Measurements from ENCODE around the gene TRIM40.
A peak's percentile ranks its signal among the peaks of the same experiment; 100 is the strongest.

TRIM40 gene

DNA sequence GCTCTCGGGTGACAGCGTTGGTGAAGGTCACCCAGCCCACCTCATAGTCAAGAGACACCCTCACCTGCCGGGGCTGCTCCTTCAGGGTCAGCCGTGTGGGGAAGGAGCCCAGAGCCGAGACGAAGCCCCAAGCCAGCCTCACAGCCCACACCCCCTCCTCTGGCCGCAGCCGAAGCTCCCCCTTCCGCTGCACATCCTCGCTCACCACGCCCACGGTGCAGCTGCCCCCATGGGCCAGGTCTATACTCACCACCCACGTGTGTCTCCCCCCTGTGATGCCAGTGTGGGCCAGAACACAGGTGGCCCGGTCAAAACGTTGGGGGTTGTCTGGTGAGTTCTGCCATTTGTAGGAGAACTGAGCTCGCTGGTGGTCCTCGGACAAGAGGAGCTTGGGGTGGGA lies 18.1 kb downstream of the TRIM40 start:
- in situ Hi-C loops (cut with HindIII; ENCODE audit: low sequenced_read_pairs), result no loop called here
- no peak for DNase-seq (ENCODE audit: low read depth, low spot score)
- no peak overlapping the region for H3K4me3 ChIP-seq (ENCODE audit: low read depth, low read length)
- no peak for TF ChIP-seq CTCF (IDR thresholded peaks at IDR 0.05; ENCODE audit: low read depth, low read length)

DNA sequence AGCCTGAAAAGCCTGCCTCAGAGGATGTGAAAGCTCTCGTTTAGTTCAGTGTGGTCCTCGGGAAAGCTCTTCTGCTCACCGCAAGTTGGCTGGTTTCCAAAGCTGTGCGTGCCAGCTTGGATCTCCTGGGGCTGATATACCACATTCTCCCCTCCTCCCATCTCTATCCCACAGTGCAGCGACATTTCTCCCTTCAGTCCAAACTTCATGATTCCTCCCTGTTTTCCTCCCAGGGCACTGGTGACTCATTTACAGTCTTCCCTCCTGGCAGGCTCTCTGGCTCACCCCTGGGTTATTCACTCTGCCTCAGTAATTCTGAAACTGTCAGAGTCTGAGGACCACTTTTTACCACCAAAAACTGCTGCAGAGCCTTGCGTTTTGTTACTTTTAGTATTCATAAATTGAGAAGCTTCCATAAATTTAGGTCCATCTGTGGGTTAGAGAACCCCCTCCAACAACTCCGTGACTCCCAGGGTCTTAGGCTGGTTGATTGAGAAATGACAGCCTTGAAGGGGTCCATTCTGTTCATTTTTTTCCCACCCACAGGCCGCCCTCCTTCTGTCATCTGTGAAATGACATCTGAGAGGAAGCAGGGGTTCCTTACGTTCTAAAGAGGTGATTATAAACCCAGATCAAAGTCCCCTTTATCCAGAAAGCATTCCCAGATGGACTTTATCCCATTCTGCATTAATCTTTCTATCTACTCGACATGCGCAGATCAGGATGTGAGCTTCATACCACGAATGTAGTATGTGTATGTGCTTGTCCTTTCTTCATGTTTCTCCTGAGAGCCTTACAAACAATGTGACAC lies 19.0 kb downstream of the TRIM40 start:
- DNase-seq (ENCODE audit: low read depth, low spot score), result peak; percentile 47
- no peak for TF ChIP-seq CTCF (IDR thresholded peaks at IDR 0.05; ENCODE audit: low read depth, low read length)
- no peak overlapping the region for H3K4me3 ChIP-seq (ENCODE audit: low read depth, low read length)
- in situ Hi-C loops (cut with HindIII; ENCODE audit: low sequenced_read_pairs), result no loop called here

DNA sequence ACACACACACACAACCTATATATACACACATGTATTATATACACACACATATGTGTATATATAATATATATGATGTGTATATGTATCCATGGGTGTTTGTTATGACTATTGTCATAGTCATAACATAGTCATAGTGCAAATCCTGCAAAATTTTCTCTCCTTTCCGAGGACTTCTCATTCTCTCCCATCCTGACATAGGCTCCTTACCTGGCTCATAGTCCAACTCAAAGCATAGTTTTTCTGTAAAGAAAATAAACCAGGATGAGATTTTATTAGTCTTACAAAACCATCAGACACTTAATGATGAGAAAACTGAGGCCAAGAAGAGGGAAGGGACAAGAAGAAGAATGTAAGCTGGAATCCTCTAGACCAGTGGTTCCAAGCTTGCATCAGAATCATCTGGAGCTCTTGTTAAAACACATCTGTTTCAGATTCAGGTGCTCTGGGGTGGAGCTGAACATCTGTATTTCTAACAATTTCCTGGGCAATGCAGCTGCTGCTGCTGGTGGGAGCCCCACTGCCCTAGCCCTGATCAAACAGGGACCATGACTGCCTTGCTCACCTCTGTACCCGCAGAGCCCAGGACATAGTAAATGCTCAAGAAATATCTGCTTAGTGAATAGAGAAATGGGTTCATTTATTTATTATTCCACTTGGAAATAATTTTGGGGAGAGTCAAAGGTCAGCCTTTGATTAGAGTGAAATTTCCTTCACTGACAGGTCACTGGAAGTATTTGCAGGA lies 19.8 kb downstream of the TRIM40 start:
- in situ Hi-C loops (cut with HindIII; ENCODE audit: low sequenced_read_pairs), result no loop called here
- DNase-seq (ENCODE audit: low read depth, low spot score), result no peak
- TF ChIP-seq CTCF (IDR thresholded peaks at IDR 0.05; ENCODE audit: low read depth, low read length), result no peak
- H3K4me3 ChIP-seq (ENCODE audit: low read depth, low read length), result no peak overlapping the region

DNA sequence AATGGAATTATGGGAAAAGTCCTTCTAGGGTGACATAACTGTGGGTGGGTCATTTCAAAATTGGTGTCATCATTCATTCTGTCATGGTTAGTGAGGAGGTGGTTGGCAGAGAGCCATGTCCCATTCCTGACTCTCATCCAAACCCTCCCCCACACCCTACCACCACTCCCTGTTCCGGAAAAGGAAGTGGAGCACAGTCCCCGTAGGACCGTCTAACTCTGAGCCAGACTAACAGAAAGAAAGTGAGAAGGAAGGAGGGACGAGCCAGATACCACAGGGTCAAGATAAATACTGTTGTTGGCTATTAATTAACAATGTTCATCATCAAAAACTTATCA lies 20.3 kb downstream of the TRIM40 start:
- in situ Hi-C loops (cut with HindIII; ENCODE audit: low sequenced_read_pairs), result no loop called here
- no peak for TF ChIP-seq CTCF (IDR thresholded peaks at IDR 0.05; ENCODE audit: low read depth, low read length)
- no peak for DNase-seq (ENCODE audit: low read depth, low spot score)
- no peak overlapping the region for H3K4me3 ChIP-seq (ENCODE audit: low read depth, low read length)

GRCh38 chr6:30156774-30157173 lies 20.8 kb downstream of the TRIM40 start:
- TF ChIP-seq CTCF (IDR thresholded peaks at IDR 0.05; ENCODE audit: low read depth, low read length), result no peak
- in situ Hi-C loops (cut with HindIII; ENCODE audit: low sequenced_read_pairs), result no loop called here
- no peak for DNase-seq (ENCODE audit: low read depth, low spot score)
- H3K4me3 ChIP-seq (ENCODE audit: low read depth, low read length), result no peak overlapping the region

DNA sequence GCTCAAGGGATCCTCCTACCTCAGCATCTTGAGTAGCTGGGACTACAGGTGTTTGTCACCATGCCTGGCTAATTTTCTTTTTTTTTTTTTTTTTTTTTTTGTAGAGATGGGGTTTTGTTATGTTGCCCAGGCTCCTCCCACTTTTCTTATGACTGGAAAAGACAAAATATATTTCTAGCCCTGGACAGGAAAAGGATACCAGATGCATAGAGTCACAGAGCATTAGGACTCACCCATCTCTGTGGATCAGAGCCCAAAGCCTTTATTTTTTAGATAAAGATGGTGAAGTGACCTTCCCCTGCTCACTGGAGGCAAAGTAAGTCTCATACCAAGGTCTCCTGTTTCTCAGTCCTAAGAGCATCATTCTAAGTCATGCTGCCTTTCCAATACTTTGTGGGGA lies 21.6 kb downstream of the TRIM40 start:
- no peak overlapping the region for H3K4me3 ChIP-seq (ENCODE audit: low read depth, low read length)
- TF ChIP-seq CTCF (IDR thresholded peaks at IDR 0.05; ENCODE audit: low read depth, low read length), result no peak
- in situ Hi-C loops (cut with HindIII; ENCODE audit: low sequenced_read_pairs), result no loop called here
- no peak for DNase-seq (ENCODE audit: low read depth, low spot score)

All from astrocyte of the spinal cord (primary cell).